Duodenal mucosa (tissue), 2 donors: Measurements from ENCODE around the gene AKIRIN1.

Source experiments
- H3K27ac ChIP-seq: one replicate; pipeline ENCODE4 v1.7.0; 2013; ENCODE audit warnings: low read depth, low read length
- H3K27me3 ChIP-seq, 2 donors: one replicate each; pipeline ENCODE4 v1.7.0; 2013; ENCODE audit warnings: low read length in 2 of 2, control low read depth in 1 of 2; ENCODE audit not compliant: insufficient read depth in 2 of 2, control insufficient read depth in 1 of 2
- H3K36me3 ChIP-seq, 2 donors: one replicate each; pipeline ENCODE4 v1.7.0; 2013; ENCODE audit warnings: low read length in 2 of 2, control low read depth in 1 of 2; ENCODE audit not compliant: insufficient read depth in 2 of 2, control insufficient read depth in 1 of 2
- H3K4me1 ChIP-seq, 2 donors: one replicate each; pipeline ENCODE4 v1.7.0; 2013; ENCODE audit warnings: low read length in 2 of 2, control low read depth in 1 of 2; ENCODE audit not compliant: insufficient read depth in 2 of 2, control insufficient read depth in 1 of 2
- H3K4me3 ChIP-seq, 2 donors: one replicate each; pipeline ENCODE4 v1.7.0; 2013; ENCODE audit warnings: low read length in 2 of 2, low read depth in 1 of 2
- H3K9ac ChIP-seq, 2 donors: one replicate each; pipeline ENCODE4 v1.7.0; 2013; ENCODE audit warnings: low read length in 2 of 2, low read depth in 1 of 2
- H3K9me3 ChIP-seq, 2 donors: one replicate each; pipeline ENCODE4 v1.7.0; 2013; ENCODE audit warnings: low read length in 2 of 2, control low read depth in 1 of 2; ENCODE audit not compliant: control insufficient read depth in 1 of 2

AKIRIN1 gene

GRCh38 chr1:38990738-38991637 is at the start of gene AKIRIN1:
Gene AKIRIN1 (plus strand): TSS chr1:38991276. CDS start chr1:38991381, 105 bp downstream.
- Histone ChIP-seq H3K9ac (peak within 1 kb of the TSS; percentile 77 to 86), H3K27me3 (no peaks in the 10 kb centered on the region), H3K27ac (peak within 1 kb of the TSS; percentile 85), H3K4me3 (peak within 1 kb of the TSS; percentile 89 to 94), H3K9me3 (no peaks in the 10 kb centered on the region), H3K4me1 (peaks cover 18 to 22% of the 10 kb centered on the region in 2 donors), H3K36me3 (peaks cover 0 to 4% of the 10 kb centered on the region in 2 donors)

- peaks cover 4 to 15% of the 10 kb centered on the region in 2 donors for H3K4me1 ChIP-seq
- peak within 1 kb of the TSS; percentile 70 to 75 for H3K4me3 ChIP-seq
- H3K9me3 ChIP-seq, result no peaks in the 10 kb centered on the region
- peak within 1 kb of the TSS; percentile 44 to 70 for H3K9ac ChIP-seq
- H3K27me3 ChIP-seq, result no peaks in the 10 kb centered on the region
- H3K27ac ChIP-seq, result no peak within 1 kb of the TSS
- no peaks in the 10 kb centered on the region for H3K36me3 ChIP-seq
These were observed 49.5 kb upstream of the AKIRIN1 start, which contains the start of gene RHBDL2 for GRCh38 chr1:38941527-38942019. Gene RHBDL2 (minus strand): TSS chr1:38941830. CDS start chr1:38919212, 22,618 bp downstream.

GRCh38 chr1:38942664-38943428 is 48.2 kb upstream of the AKIRIN1 start:
- H3K4me3 ChIP-seq, result no peak overlapping the region
- H3K4me1 ChIP-seq, result peaks cover 4 to 15% of the 10 kb centered on the region in 2 donors
- H3K9me3 ChIP-seq, result no peaks in the 10 kb centered on the region
- no peaks in the 10 kb centered on the region for H3K36me3 ChIP-seq
- H3K27me3 ChIP-seq, result no peaks in the 10 kb centered on the region
- H3K9ac ChIP-seq, result no peak overlapping the region
- no peak overlapping the region for H3K27ac ChIP-seq

GRCh38 chr1:38944547-38944946 is 46.5 kb upstream of the AKIRIN1 start:
- Histone ChIP-seq H3K9me3 (no peaks in the 10 kb centered on the region), H3K27ac (no peak overlapping the region), H3K9ac (no peak overlapping the region), H3K4me3 (no peak overlapping the region), H3K4me1 (peaks cover 4 to 15% of the 10 kb centered on the region in 2 donors), H3K27me3 (no peaks in the 10 kb centered on the region), H3K36me3 (no peaks in the 10 kb centered on the region)

- Histone ChIP-seq H3K36me3 (no peaks in the 10 kb centered on the region), H3K27ac (no peak overlapping the region), H3K4me3 (no peak overlapping the region), H3K27me3 (no peaks in the 10 kb centered on the region), H3K4me1 (no peaks in the 10 kb centered on the region), H3K9ac (no peak overlapping the region), H3K9me3 (no peaks in the 10 kb centered on the region)
These were observed 40.5 kb upstream of the AKIRIN1 start for GRCh38 chr1:38950553-38950952.

GRCh38 chr1:38953433-38953860 is 37.6 kb upstream of the AKIRIN1 start:
- H3K4me3 ChIP-seq, result no peak overlapping the region
- H3K36me3 ChIP-seq, result no peaks in the 10 kb centered on the region
- no peaks in the 10 kb centered on the region for H3K27me3 ChIP-seq
- no peaks in the 10 kb centered on the region for H3K4me1 ChIP-seq
- no peak overlapping the region for H3K27ac ChIP-seq
- no peaks in the 10 kb centered on the region for H3K9me3 ChIP-seq
- no peak overlapping the region for H3K9ac ChIP-seq

GRCh38 chr1:38958967-38959366 is 32.1 kb upstream of the AKIRIN1 start:
- Histone ChIP-seq H3K9ac (no peak overlapping the region), H3K9me3 (no peaks in the 10 kb centered on the region), H3K36me3 (no peaks in the 10 kb centered on the region), H3K4me3 (no peak overlapping the region), H3K4me1 (no peaks in the 10 kb centered on the region), H3K27ac (no peak overlapping the region), H3K27me3 (no peaks in the 10 kb centered on the region)

GRCh38 chr1:38962113-38962512 is 29.0 kb upstream of the AKIRIN1 start:
- no peaks in the 10 kb centered on the region for H3K36me3 ChIP-seq
- H3K9ac ChIP-seq, result no peak overlapping the region
- no peaks in the 10 kb centered on the region for H3K4me1 ChIP-seq
- no peak overlapping the region for H3K27ac ChIP-seq
- H3K4me3 ChIP-seq, result no peak overlapping the region
- no peaks in the 10 kb centered on the region for H3K27me3 ChIP-seq
- no peaks in the 10 kb centered on the region for H3K9me3 ChIP-seq

- no peaks in the 10 kb centered on the region for H3K4me1 ChIP-seq
- no peaks in the 10 kb centered on the region for H3K9me3 ChIP-seq
- no peaks in the 10 kb centered on the region for H3K27me3 ChIP-seq
- no peak overlapping the region for H3K27ac ChIP-seq
- no peak overlapping the region for H3K4me3 ChIP-seq
- no peaks in the 10 kb centered on the region for H3K36me3 ChIP-seq
- H3K9ac ChIP-seq, result no peak overlapping the region
These were observed 28.5 kb upstream of the AKIRIN1 start for GRCh38 chr1:38962560-38962959.

- no peaks in the 10 kb centered on the region for H3K9me3 ChIP-seq
- H3K4me1 ChIP-seq, result peaks cover 0 to 4% of the 10 kb centered on the region in 2 donors
- H3K9ac ChIP-seq, result no peak overlapping the region
- H3K36me3 ChIP-seq, result no peaks in the 10 kb centered on the region
- H3K27me3 ChIP-seq, result no peaks in the 10 kb centered on the region
- H3K4me3 ChIP-seq, result no peak overlapping the region
- no peak overlapping the region for H3K27ac ChIP-seq
These were observed 26.9 kb upstream of the AKIRIN1 start for GRCh38 chr1:38964140-38964548.
